GM12872 (cell line): ENCODE results near the gene CEP55.

ENCODE experiments used
- TF ChIP-seq, protein P1 (sequence below): IDR thresholded peaks from 3 replicates; pipeline ENCODE4 v1.5.1; 2011; ENCODE audit warnings: low read depth, mild to moderate bottlenecking, low read length, moderate library complexity; ENCODE audit not compliant: insufficient read depth

CEP55 gene

GRCh38 chr10:93542358-93542791 lies 46.0 kb downstream of the CEP55 start:
- TF ChIP-seq, protein P1, sequence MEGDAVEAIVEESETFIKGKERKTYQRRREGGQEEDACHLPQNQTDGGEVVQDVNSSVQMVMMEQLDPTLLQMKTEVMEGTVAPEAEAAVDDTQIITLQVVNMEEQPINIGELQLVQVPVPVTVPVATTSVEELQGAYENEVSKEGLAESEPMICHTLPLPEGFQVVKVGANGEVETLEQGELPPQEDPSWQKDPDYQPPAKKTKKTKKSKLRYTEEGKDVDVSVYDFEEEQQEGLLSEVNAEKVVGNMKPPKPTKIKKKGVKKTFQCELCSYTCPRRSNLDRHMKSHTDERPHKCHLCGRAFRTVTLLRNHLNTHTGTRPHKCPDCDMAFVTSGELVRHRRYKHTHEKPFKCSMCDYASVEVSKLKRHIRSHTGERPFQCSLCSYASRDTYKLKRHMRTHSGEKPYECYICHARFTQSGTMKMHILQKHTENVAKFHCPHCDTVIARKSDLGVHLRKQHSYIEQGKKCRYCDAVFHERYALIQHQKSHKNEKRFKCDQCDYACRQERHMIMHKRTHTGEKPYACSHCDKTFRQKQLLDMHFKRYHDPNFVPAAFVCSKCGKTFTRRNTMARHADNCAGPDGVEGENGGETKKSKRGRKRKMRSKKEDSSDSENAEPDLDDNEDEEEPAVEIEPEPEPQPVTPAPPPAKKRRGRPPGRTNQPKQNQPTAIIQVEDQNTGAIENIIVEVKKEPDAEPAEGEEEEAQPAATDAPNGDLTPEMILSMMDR, result no peak

- TF ChIP-seq, protein P1, result no peak
Observed at GRCh38 chr10:93547522-93547921, 51.1 kb downstream of the CEP55 start.

GRCh38 chr10:93548376-93549071 lies 52.1 kb downstream of the CEP55 start:
- TF ChIP-seq, protein P1, result no peak

- TF ChIP-seq, protein P1, result no peak
Observed at GRCh38 chr10:93550606-93551005, 54.2 kb downstream of the CEP55 start.

DNA sequence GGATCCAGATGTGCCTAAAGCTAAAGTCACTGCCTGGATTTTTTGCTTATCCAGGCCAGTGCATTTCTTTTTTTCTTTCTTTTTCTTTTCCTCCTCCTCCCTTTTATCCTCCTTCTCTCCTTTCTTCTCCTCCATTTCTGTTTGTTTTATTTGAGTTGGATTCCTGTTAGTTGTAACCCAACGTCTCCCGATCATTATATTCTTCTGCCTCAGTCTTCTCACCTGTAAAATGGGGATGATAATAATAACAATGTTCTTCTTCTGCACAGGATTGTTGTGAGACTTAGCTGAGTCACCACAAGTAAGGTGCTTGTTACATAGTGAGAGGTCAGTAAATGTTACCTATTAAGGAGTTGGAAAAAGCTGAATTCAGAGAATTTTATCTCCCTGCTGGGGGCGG lies 56.4 kb downstream of the CEP55 start:
- TF ChIP-seq, protein P1, result no peak

DNA sequence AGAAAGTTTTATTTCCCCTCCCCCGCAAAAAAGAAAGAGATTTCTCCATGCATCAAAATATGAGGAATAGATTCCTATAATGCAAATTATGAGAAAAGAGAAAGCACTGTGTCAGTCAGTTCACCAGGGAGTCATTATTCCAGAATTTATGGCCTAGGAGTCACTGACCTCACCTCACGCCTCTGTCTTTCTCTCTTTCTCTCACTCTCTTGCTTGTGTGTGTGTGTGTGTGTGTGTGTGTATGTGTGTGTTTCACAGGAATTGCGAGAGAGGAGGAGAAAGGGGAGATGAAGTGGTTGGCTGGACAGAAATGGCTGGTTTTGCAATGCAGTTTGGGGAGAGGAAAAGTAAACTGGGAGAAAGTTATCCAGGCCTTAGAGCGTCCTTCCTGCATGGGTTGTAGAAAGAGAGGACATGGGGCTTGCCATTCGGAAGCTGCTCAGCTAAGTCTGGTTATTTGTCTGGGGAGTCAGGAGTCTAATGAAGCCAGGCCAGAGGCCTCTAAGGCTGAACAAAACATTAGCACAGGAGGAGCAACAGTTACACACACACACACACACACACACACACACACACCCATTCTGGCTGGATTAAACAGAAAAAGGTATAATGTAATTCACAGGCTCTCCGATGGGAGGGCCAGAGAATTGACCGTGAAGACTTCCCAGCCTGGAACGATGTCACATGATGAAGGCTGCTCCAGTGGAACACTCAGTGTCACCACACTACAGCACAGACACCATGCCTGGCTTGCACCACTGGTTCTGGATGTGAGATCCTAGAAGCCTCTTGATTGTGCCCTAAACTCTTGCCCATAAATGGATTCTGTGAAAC lies 57.3 kb downstream of the CEP55 start:
- TF ChIP-seq, protein P1, result no peak

DNA sequence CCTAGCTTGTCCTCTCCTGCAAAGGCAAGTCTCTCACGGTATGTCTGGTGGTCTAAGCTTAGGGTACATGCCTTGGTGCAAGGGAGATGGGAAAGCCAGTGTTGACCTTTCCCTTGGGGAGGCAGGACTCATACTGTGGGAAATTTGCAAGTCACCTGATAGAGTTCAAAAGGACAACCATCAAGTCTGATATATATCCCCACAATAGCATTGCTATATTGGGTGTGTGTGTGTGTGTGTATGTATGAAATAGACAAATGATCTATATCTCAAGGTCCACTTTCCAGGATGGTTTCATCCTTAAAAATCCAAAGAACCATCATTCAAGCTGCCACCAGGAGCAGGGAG lies 57.9 kb downstream of the CEP55 start:
- TF ChIP-seq, protein P1, result no peak
